ENCODE data around the gene PRODH.

GRCh38 chr22:18935889-18936529, at the start of gene PRODH:
- TF ChIP-seq CTCF (IDR thresholded peaks at IDR 0.05) = no peak
- TF ChIP-seq POLR2A (IDR thresholded peaks at IDR 0.05) = no peak

All from suprapubic skin (tissue), 3 donors.